K562 (cell line): ENCODE measurements around the gene CYB5R4. TPM values are rescaled to one million over a fixed set of nuclear protein-coding genes. Genes with fewer than 3 reads are reported as not detected.

ENCODE experiments used
- ATAC-seq: fragments of 200-7000 bp; cut with Tn5 transposase; 3 replicates; pipeline ENCODE4 v1.9.1; 2020; ENCODE audit warnings: moderate library complexity
- BruUV-seq: library from RNA; stranded (reverse); fragments of 400-500 nt; replicated peaks from 2 replicates; lab custom pipeline; 2021; lab: Mats Ljungman, UMichigan
- CTCF ChIA-PET: fragments of 300-600 bp; formaldehyde crosslinking; extraction: SDS; loops from one replicate; lab custom pipeline; 2021; ENCODE audit warnings: low intra/inter-chr PET ratio; lab: Yijun Ruan, JAX
- POLR2A ChIA-PET: fragments of 300-600, 350-650 bp; sonication (Branson Sonifier 250); formaldehyde crosslinking; extraction: SDS; loops from one replicate; lab custom pipeline; 2021; ENCODE audit warnings: antibody characterized with exemption, inconsistent platforms; lab: Yijun Ruan, JAX
- DNase-seq, 4 experiments: peaks; one replicate each; pipeline versions ENCODE4 v3.0.0 to v3.0.0-alpha.2; 2011 to 2018; ENCODE audit warnings: low spot score in 3 of 4, mixed read lengths in 3 of 4; ENCODE audit errors: extremely low read depth in 1 of 4
- FAIRE-seq: peaks from 2 replicates; lab custom pipeline; 2011; peaks lifted over from hg19 to GRCh38; lab: Jason Lieb, UNC
- H2AFZ ChIP-seq: 2 replicates; pipeline ENCODE4 v1.6.0; 2011; ENCODE audit warnings: low read depth, low read length, control low read depth, inconsistent platforms
- H3K27ac ChIP-seq: fragments of 200-600 bp; 3 replicates; pipeline ENCODE4 v1.8.0; 2011; ENCODE audit warnings: low read depth, mild to moderate bottlenecking, control low read depth, inconsistent platforms, low read length, moderate library complexity, mixed read lengths; ENCODE audit errors: extremely low read depth
- H3K27me3 ChIP-seq, 2 experiments: fragments of 300-600 bp in 1 of 2; 2 replicates in 1 of 2; 3 replicates in 1 of 2; pipeline versions ENCODE4 v1.6.0 to v1.8.0; 2011; ENCODE audit warnings: inconsistent platforms in 2 of 2, low read length in 2 of 2, mild to moderate bottlenecking in 1 of 2, mixed read lengths in 1 of 2, moderate library complexity in 1 of 2; ENCODE audit not compliant: control insufficient read depth in 2 of 2, insufficient read depth in 2 of 2
- H3K36me3 ChIP-seq: fragments of 300-600 bp; 3 replicates; pipeline ENCODE4 v1.8.0; 2011; ENCODE audit warnings: mild to moderate bottlenecking, low read length, inconsistent platforms; ENCODE audit not compliant: control insufficient read depth, insufficient read depth
- H3K4me1 ChIP-seq, 2 experiments: fragments of 200-600 bp in 1 of 2; replicated peaks in 1 of 2; 2 replicates in 1 of 2; 3 replicates in 1 of 2; pipeline versions ENCODE4 v1.5.1 to v1.8.0; 2011; ENCODE audit warnings: inconsistent platforms in 2 of 2, low read length in 2 of 2, mild to moderate bottlenecking in 1 of 2, mixed read lengths in 1 of 2, moderate library complexity in 1 of 2; ENCODE audit not compliant: control insufficient read depth in 2 of 2, insufficient read depth in 2 of 2
- H3K4me2 ChIP-seq: 2 replicates; pipeline ENCODE4 v1.6.1; 2011; ENCODE audit warnings: low read length, control low read depth, inconsistent platforms, mixed read lengths; ENCODE audit not compliant: insufficient read depth
- H3K4me3 ChIP-seq: fragments of 200-600 bp; sonication (generic), shearing (Covaris generic); 2 replicates; pipeline ENCODE4 v1.5.1; 2016; ENCODE audit warnings: control low read depth, inconsistent platforms
- H3K79me2 ChIP-seq: fragments of 200-600 bp; 3 replicates; pipeline ENCODE4 v1.8.0; 2011; ENCODE audit warnings: low read length, inconsistent platforms; ENCODE audit not compliant: control insufficient read depth, insufficient read depth
- H3K9ac ChIP-seq, 2 experiments: 2 replicates each; pipeline versions ENCODE4 v1.6.0 to v1.6.1; 2011; ENCODE audit warnings: low read depth in 2 of 2, low read length in 2 of 2, control low read depth in 1 of 2, inconsistent platforms in 1 of 2, mild to moderate bottlenecking in 1 of 2, mixed read lengths in 1 of 2; ENCODE audit not compliant: insufficient read depth in 1 of 2
- H3K9me1 ChIP-seq: one replicate; pipeline ENCODE4 v1.6.0; 2011; ENCODE audit warnings: inconsistent platforms, mild to moderate bottlenecking, low read length, moderate library complexity; ENCODE audit not compliant: control insufficient read depth, insufficient read depth
- H3K9me3 ChIP-seq: replicated peaks from 2 replicates; pipeline ENCODE4 v1.5.1; 2011; ENCODE audit warnings: low read depth, low read length, inconsistent platforms; ENCODE audit not compliant: control insufficient read depth, insufficient read depth
- H4K20me1 ChIP-seq: replicated peaks from 2 replicates; pipeline ENCODE4 v1.6.1; 2011; ENCODE audit warnings: low read length, inconsistent platforms, mixed read lengths; ENCODE audit not compliant: control insufficient read depth, insufficient read depth
- HNRNPK ChIP-seq: fragments of 200-400 bp; formaldehyde crosslinking; IDR thresholded peaks from one replicate; pipeline ENCODE4 v1.6.1; 2018; ENCODE audit warnings: mild to moderate bottlenecking, low read depth, low read length; ENCODE audit not compliant: poor library complexity, severe bottlenecking
- MECOM ChIP-seq: fragments of 250-450 bp; sonication (Bioruptor Pico); IDR thresholded peaks from 2 replicates; pipeline ENCODE4 v1.8.0; 2022; ENCODE audit warnings: inconsistent platforms
- PCBP1 ChIP-seq: fragments of 200-400 bp; formaldehyde crosslinking; IDR thresholded peaks from 2 replicates; pipeline ENCODE4 v1.6.1; 2018; ENCODE audit warnings: mild to moderate bottlenecking, low read depth, low read length; ENCODE audit not compliant: poor library complexity, severe bottlenecking
- PCBP2 ChIP-seq: fragments of 200-400 bp; formaldehyde crosslinking; IDR thresholded peaks from 2 replicates; pipeline ENCODE4 v1.6.1; 2018; ENCODE audit warnings: low read length, low read depth, mild to moderate bottlenecking, moderate library complexity; ENCODE audit not compliant: poor library complexity, severe bottlenecking
- PKNOX1 ChIP-seq: fragments of 450-650 bp; IDR thresholded peaks from 2 replicates; pipeline ENCODE4 v1.6.1; 2016
- PRMT5 ChIP-seq: sonication (generic); formaldehyde crosslinking; IDR thresholded peaks from 2 replicates; pipeline ENCODE4 v1.5.0; 2020; ENCODE audit warnings: missing genetic modification reagents
- PTRF ChIP-seq: fragments of 450-650 bp; IDR thresholded peaks from 2 replicates; pipeline ENCODE4 v1.6.1; 2016; ENCODE audit warnings: mild to moderate bottlenecking, missing genetic modification characterization, missing compliant biosample characterization
- PTTG1 ChIP-seq: fragments of 450-650 bp; IDR thresholded peaks from 2 replicates; pipeline ENCODE4 v1.6.1; 2016; ENCODE audit warnings: low read depth, mild to moderate bottlenecking, missing genetic modification characterization, missing compliant biosample characterization
- ZNF239 ChIP-seq: fragments of 250-450 bp; sonication (Bioruptor Pico); IDR thresholded peaks from 2 replicates; pipeline ENCODE4 v1.4.0; 2020; ENCODE audit warnings: mild to moderate bottlenecking
- ZNF592 ChIP-seq: fragments of 450-650 bp; IDR thresholded peaks from 2 replicates; pipeline ENCODE4 v1.6.1; 2017; ENCODE audit warnings: antibody characterized with exemption, mild to moderate bottlenecking
- WGBS: fragments of 100-300 bp; shearing (Covaris generic); methylation state at CpG from one replicate; pipeline ENCODE4 v1.1.6; 2016; ENCODE audit warnings: low coverage, mixed read lengths; ENCODE audit not compliant: insufficient coverage; ENCODE audit errors: missing lambda C conversion rate; 5-methylcytosine and 5-hydroxymethylcytosine counted together
- in situ Hi-C: fragments of 300-500 bp; cut with MboI; formaldehyde crosslinking; loops from 4 replicates; pipeline ENCODE4 v1.15.0; 2018; ENCODE audit warnings: inconsistent platforms, mixed read lengths
- intact Hi-C: fragments of 100-400 bp; cut with micrococcal nuclease; formaldehyde crosslinking; loops from 2 replicates; pipeline ENCODE4 v1.14.2; 2022
- polyA plus RNA-seq, 8 experiments: library from polyadenylated mRNA; depleted of rRNA in 4 of 8; stranded (reverse) in 5 of 8; unstranded in 3 of 8; fragments of >200 nt; fragmentation: Nextera tagmentation in 2 of 8; fragmentation: Illumina TruSeq in 1 of 8; extraction: Ambion mirVana in 2 of 8; extraction: Trizol in 1 of 8; gene quantifications; 2 replicates each; pipeline versions ENCODE4 v1.2.1 to v1.2.3, GENCODE V29; 2011 to 2014; ENCODE audit warnings: inconsistent platforms in 1 of 8, missing spikeins in 1 of 8
- total RNA-seq, 7 experiments: library from RNA; depleted of rRNA in 6 of 7; stranded (reverse); fragments of >200 nt in 6 of 7; fragmentation: Illumina TruSeq in 2 of 7; extraction: Trizol in 2 of 7; gene quantifications; 2 replicates each; pipeline versions ENCODE4 v1.2.1 to v1.2.3, GENCODE V29; 2011 to 2021; ENCODE audit warnings: low replicate concordance in 1 of 7

The CYB5R4 gene
- total and polyA plus RNA-seq, 9 of the 15 experiments (the other 6 are each of a cell fraction or from before 2014, with no cell fraction given) = 5.9 to 23.1 (median 19.0) TPM

- TF ChIP-seq PCBP2 = peak; percentile 46
- TF ChIP-seq PKNOX1 = no peak
- peak; percentile 90 for TF ChIP-seq HNRNPK
- TF ChIP-seq PCBP1 = peak; percentile 79
- DNase-seq (no peak), ATAC-seq (peak; percentile 30; the same call in 1 of the 3 replicates), FAIRE-seq (no peak)
- ChIA-PET POLR2A (no interaction called here), CTCF (no interaction called here)
- H3K9me1 ChIP-seq = no peaks in the 10 kb centered on the region
- H3K27ac ChIP-seq = 0 out of 3 replicates have a peak overlapping the region, but pooled peaks have one; percentile 41
- H3K4me3 ChIP-seq = no peak overlapping the region
- no peaks in the 10 kb centered on the region for H4K20me1 ChIP-seq
- no peaks in the 10 kb centered on the region for H3K27me3 ChIP-seq
- no TSS peak for BruUV-seq
- no peak overlapping the region for H3K9ac ChIP-seq
- peaks cover 0 to 6% of the 10 kb centered on the region in 2 experiments; a peak in 3 of 5 replicates for H3K4me1 ChIP-seq
- H3K9me3 ChIP-seq = no peaks in the 10 kb centered on the region; the same call in 1 of the 2 replicates
- no peak overlapping the region for H2AFZ ChIP-seq
- H3K4me2 ChIP-seq = no peak overlapping the region
- peaks cover 9% of the 10 kb centered on the region; the same call in 1 of the 3 replicates for H3K36me3 ChIP-seq
- in situ Hi-C loops (no loop called here), intact Hi-C loops (no loop called here)
- peaks cover 8% of the 10 kb centered on the region; the same call in 2 of the 3 replicates for H3K79me2 ChIP-seq
These were observed 14.4 kb downstream of the CYB5R4 start for GRCh38 chr6:83873869-83874268.

GRCh38 chr6:83875843-83876242 is 16.4 kb downstream of the CYB5R4 start:
- Histone ChIP-seq H4K20me1 (no peaks in the 10 kb centered on the region), H3K9me3 (no peaks in the 10 kb centered on the region), H3K79me2 (peaks cover 15% of the 10 kb centered on the region), H3K27ac (no peak overlapping the region), H3K9me1 (no peaks in the 10 kb centered on the region), H3K9ac (no peak overlapping the region), H3K4me1 (peaks cover 0 to 6% of the 10 kb centered on the region in 2 experiments; a peak in 3 of 5 replicates), H3K4me2 (no peak overlapping the region), H3K4me3 (no peak overlapping the region), H2AFZ (no peak overlapping the region), H3K36me3 (no peaks in the 10 kb centered on the region), H3K27me3 (no peaks in the 10 kb centered on the region)
- ATAC-seq (no peak), DNase-seq (no peak), FAIRE-seq (no peak)
- TF ChIP-seq MECOM (0 out of 2 replicates have a peak, but pooled peaks have one; percentile 50), ZNF239 (CRISPR knock-in tag) (no peak), ZNF592 (peak; percentile 66), PRMT5 (no peak), PTTG1 (peak; percentile 31; the same call in 1 of the 2 replicates), PTRF (tag) (peak; percentile 50; the same call in 1 of the 2 replicates)
- whole genome bisulfite sequencing = 85% methylated on average over 6 of the region's 6 CpGs
- in situ Hi-C loops (loop anchor here (25.0 kb wide), 1 partner anchor 886 kb away; the partner anchor contains the start of gene TBX18), intact Hi-C loops (no loop called here)
- no TSS peak for BruUV-seq
- POLR2A ChIA-PET = no interaction called here
- CTCF ChIA-PET = no interaction called here
